ENCODE results near the gene UGT2A1. TPM values are rescaled to one million over a fixed set of nuclear protein-coding genes. Genes with fewer than 3 reads are reported as not detected.

Gene UGT2A1
- polyA plus RNA-seq (2011; rRNA removed) (0.05 TPM in 1 of 2 replicates, not detected in the other), polyA plus RNA-seq (2017; fragmentation: RNase III; extraction: RNeasy Plus Mini Kit Qiagen cat#74134 plus additional on column Dnase treatment) (not detected in 3 replicates), polyA minus RNA-seq (2011; rRNA and poly(A)+ RNA removed) (not detected in 2 replicates)
- not detected in 2 replicates for polyA plus RNA-seq (2012; cell fraction: cytosol; rRNA removed)
- not detected in 2 replicates for polyA plus RNA-seq (2012; cell fraction: nucleus; rRNA removed)

DNA sequence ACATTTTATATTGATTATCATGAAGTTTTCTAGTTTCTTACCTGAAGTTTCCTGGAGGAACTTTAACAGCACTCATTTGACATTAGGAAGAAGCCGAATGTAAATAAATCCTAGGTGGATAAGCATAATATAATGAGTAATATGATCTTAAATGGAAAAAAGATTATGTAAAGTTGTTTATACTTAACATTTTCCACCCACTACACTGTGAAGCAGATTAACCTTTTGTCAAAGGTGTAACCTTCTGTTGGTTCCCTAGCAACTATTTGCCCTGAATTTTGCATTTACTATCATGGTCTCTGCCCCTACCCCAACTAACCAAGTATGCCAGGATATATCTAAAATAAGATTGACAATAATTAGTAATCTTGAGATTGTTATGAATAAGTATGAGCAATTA is at the start of gene UGT2A1:
Gene UGT2A1, minus strand, starts transcription at position 101 of the 400 bp plus-strand sequence. CDS start 5,603 bp downstream, outside the sequence.
- Histone ChIP-seq H3K27ac (no peak within 1 kb of the TSS), H3K4me1 (no peaks in the 10 kb centered on the region), H3K4me3 (no peak within 1 kb of the TSS), H3K4me2 (no peak within 1 kb of the TSS), H3K9me3 (no peaks in the 10 kb centered on the region)
- ChIA-PET CTCF (no interaction called here), POLR2A (no interaction called here)
- ATAC-seq (no peak), FAIRE-seq (no peak), DNase-seq (ENCODE audit: low read depth in 1 of 2, low spot score in 1 of 2) (no peak)
- no peak for TF ChIP-seq RCOR1 (IDR thresholded peaks at IDR 0.05; ENCODE audit: low read depth, low read length)
- TF ChIP-seq, protein P1, sequence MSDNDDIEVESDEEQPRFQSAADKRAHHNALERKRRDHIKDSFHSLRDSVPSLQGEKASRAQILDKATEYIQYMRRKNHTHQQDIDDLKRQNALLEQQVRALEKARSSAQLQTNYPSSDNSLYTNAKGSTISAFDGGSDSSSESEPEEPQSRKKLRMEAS (IDR thresholded peaks at IDR 0.05), result no peak
- TF ChIP-seq ZFP36 (IDR thresholded peaks at IDR 0.05; ENCODE audit: borderline replicate concordance, partially characterized antibody), result no peak
- no peak for TF ChIP-seq POLR2AphosphoS2 (conservative IDR thresholded peaks at IDR 0.05; ENCODE audit: low read length)
- 34% methylated on average over 1 of the region's 1 CpG for WGBS (ENCODE audit: missing lambda C conversion rate)

- Histone ChIP-seq H3K4me3 (no peak overlapping the region), H3K4me1 (no peaks in the 10 kb centered on the region), H3K9me3 (no peaks in the 10 kb centered on the region), H3K27ac (no peak overlapping the region), H3K4me2 (no peak overlapping the region)
- TF ChIP-seq EHF (CRISPR knock-in tag; IDR thresholded peaks at IDR 0.05), result no peak
- TF ChIP-seq, protein P2, sequence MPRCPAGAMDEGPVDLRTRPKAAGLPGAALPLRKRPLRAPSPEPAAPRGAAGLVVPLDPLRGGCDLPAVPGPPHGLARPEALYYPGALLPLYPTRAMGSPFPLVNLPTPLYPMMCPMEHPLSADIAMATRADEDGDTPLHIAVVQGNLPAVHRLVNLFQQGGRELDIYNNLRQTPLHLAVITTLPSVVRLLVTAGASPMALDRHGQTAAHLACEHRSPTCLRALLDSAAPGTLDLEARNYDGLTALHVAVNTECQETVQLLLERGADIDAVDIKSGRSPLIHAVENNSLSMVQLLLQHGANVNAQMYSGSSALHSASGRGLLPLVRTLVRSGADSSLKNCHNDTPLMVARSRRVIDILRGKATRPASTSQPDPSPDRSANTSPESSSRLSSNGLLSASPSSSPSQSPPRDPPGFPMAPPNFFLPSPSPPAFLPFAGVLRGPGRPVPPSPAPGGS (IDR thresholded peaks at IDR 0.05), result no peak
- no peak for TF ChIP-seq BHLHE40 (IDR thresholded peaks at IDR 0.05; ENCODE audit: low read depth, low read length)
- no peak for TF ChIP-seq POLR2A (IDR thresholded peaks at IDR 0.05; ENCODE audit: low read length)
- no peak for TF ChIP-seq NFE2L2 (conservative IDR thresholded peaks at IDR 0.05; ENCODE audit: low read length)
- TF ChIP-seq, protein P3, sequence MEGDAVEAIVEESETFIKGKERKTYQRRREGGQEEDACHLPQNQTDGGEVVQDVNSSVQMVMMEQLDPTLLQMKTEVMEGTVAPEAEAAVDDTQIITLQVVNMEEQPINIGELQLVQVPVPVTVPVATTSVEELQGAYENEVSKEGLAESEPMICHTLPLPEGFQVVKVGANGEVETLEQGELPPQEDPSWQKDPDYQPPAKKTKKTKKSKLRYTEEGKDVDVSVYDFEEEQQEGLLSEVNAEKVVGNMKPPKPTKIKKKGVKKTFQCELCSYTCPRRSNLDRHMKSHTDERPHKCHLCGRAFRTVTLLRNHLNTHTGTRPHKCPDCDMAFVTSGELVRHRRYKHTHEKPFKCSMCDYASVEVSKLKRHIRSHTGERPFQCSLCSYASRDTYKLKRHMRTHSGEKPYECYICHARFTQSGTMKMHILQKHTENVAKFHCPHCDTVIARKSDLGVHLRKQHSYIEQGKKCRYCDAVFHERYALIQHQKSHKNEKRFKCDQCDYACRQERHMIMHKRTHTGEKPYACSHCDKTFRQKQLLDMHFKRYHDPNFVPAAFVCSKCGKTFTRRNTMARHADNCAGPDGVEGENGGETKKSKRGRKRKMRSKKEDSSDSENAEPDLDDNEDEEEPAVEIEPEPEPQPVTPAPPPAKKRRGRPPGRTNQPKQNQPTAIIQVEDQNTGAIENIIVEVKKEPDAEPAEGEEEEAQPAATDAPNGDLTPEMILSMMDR (IDR thresholded peaks at IDR 0.05), result no peak
- TF ChIP-seq ESRRA (IDR thresholded peaks at IDR 0.05; ENCODE audit: borderline replicate concordance, low read length), result no peak
- no peak for TF ChIP-seq FOSB (CRISPR knock-in tag; IDR thresholded peaks at IDR 0.05)
- TF ChIP-seq ATOH8 (CRISPR knock-in tag; IDR thresholded peaks at IDR 0.05; ENCODE audit: low read depth), result no peak
- 64% methylated on average over 3 of the region's 3 CpGs for WGBS (ENCODE audit: missing lambda C conversion rate)
- ChIA-PET CTCF (no interaction called here), POLR2A (no interaction called here)
- ATAC-seq, result no peak
- DNase-seq (ENCODE audit: low read depth in 1 of 2, low spot score in 1 of 2), result no peak
- no peak for FAIRE-seq
Measured at GRCh38 chr4:69702201-69702600, 49.2 kb upstream of the UGT2A1 start.

DNA sequence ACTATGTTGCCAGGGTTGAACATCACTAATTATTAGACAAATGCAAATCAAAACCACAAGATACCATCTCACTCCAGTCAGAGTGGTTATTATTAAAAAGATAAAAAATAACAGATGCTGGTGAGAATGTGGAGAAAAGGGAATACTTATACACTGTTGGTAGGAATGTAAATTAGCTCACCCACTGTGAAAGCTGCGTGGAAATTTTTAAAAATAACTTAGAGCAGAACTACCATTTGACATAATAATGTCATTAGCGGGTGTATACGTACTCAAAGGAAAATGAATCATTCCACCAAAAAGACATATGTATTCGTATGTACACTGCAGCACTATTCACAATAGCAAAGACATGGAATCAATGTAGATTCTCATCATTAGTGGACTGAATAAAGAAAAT is 48.6 kb upstream of the UGT2A1 start:
- H3K4me1 ChIP-seq, result no peaks in the 10 kb centered on the region

More for the DNA sequence above, 48.6 kb upstream of the UGT2A1 start:
- no peak for DNase-seq (ENCODE audit: low read depth in 1 of 2, low spot score in 1 of 2)
- Histone ChIP-seq H3K4me2 (no peak overlapping the region), H3K9me3 (no peaks in the 10 kb centered on the region), H3K4me3 (no peak overlapping the region), H3K27ac (no peak overlapping the region)
- POLR2A ChIA-PET, result no interaction called here
- 59% methylated on average over 4 of the region's 4 CpGs for WGBS (ENCODE audit: missing lambda C conversion rate)
- no peak for FAIRE-seq
- no peak for TF ChIP-seq USF2 (IDR thresholded peaks at IDR 0.05)
- TF ChIP-seq EHF (CRISPR knock-in tag; IDR thresholded peaks at IDR 0.05), result no peak
- TF ChIP-seq ESRRA (IDR thresholded peaks at IDR 0.05; ENCODE audit: borderline replicate concordance, low read length), result no peak
- no peak for TF ChIP-seq CEBPB (IDR thresholded peaks at IDR 0.05)
- no peak for TF ChIP-seq NR3C1 (IDR thresholded peaks at IDR 0.05)
- no peak for TF ChIP-seq ELK1 (IDR thresholded peaks at IDR 0.05; ENCODE audit: low read depth, low read length)
- TF ChIP-seq POLR2A (IDR thresholded peaks at IDR 0.05; ENCODE audit: low read length), result no peak
- TF ChIP-seq E2F6 (IDR thresholded peaks at IDR 0.05; ENCODE audit: borderline replicate concordance, low read depth), result no peak
- TF ChIP-seq HMGXB4 (CRISPR knock-in tag; IDR thresholded peaks at IDR 0.05; ENCODE audit: borderline replicate concordance), result no peak
- TF ChIP-seq RNF2 (IDR thresholded peaks at IDR 0.05; ENCODE audit: borderline replicate concordance, low read depth), result no peak
- TF ChIP-seq HOXA7 (CRISPR knock-in tag; IDR thresholded peaks at IDR 0.05), result no peak
- TF ChIP-seq FOSB (CRISPR knock-in tag; IDR thresholded peaks at IDR 0.05), result no peak
- TF ChIP-seq CBX2 (IDR thresholded peaks at IDR 0.05; ENCODE audit: borderline replicate concordance, low read depth), result no peak
- TF ChIP-seq, protein P1 (IDR thresholded peaks at IDR 0.05), result no peak
- no peak for TF ChIP-seq CBX8 (IDR thresholded peaks at IDR 0.05)
- no peak for TF ChIP-seq CHD4 (IDR thresholded peaks at IDR 0.05; ENCODE audit: borderline replicate concordance)
- CTCF ChIA-PET, result interaction anchor here (2.1 kb wide), 1 partner anchor 180 kb away, joined by 6 read pairs; no protein-coding TSS in a partner anchor
- ATAC-seq, result no peak
